ENCODE measurements around the gene KRTAP3-2. TPM values are rescaled to one million over a fixed set of nuclear protein-coding genes. Genes with fewer than 3 reads are reported as not detected.

The KRTAP3-2 gene
- polyA plus RNA-seq, 1 experiment, result not detected

DNA sequence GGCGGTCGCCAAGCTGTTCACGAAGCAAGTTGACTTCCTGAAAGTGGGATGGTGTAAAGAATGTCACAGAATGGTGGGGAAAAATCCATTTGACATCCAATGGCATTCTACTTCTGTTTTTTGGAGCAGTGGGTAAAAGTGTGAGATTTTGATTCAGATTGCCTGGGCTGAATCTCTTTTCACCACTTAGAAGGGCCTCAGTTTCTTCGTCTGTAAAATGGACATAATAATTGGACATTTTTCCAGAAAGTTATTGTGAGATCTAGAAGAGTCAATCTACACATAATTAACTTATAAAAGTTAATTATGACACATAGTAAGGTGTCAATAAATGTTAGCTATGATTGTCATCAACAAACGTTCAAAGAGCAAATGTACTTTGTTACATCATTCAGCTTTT, 18.6 kb downstream of the KRTAP3-2 start:
- H3K4me3 ChIP-seq (ENCODE audit: low read depth, low read length), result no peak overlapping the region
- TF ChIP-seq, protein P1, sequence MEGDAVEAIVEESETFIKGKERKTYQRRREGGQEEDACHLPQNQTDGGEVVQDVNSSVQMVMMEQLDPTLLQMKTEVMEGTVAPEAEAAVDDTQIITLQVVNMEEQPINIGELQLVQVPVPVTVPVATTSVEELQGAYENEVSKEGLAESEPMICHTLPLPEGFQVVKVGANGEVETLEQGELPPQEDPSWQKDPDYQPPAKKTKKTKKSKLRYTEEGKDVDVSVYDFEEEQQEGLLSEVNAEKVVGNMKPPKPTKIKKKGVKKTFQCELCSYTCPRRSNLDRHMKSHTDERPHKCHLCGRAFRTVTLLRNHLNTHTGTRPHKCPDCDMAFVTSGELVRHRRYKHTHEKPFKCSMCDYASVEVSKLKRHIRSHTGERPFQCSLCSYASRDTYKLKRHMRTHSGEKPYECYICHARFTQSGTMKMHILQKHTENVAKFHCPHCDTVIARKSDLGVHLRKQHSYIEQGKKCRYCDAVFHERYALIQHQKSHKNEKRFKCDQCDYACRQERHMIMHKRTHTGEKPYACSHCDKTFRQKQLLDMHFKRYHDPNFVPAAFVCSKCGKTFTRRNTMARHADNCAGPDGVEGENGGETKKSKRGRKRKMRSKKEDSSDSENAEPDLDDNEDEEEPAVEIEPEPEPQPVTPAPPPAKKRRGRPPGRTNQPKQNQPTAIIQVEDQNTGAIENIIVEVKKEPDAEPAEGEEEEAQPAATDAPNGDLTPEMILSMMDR (IDR thresholded peaks at IDR 0.05; ENCODE audit: insufficient read depth, low read depth, low read length), result no peak
- ChIA-PET POLR2A (no interaction called here), CTCF (interaction anchor here (1.7 to 1.8 kb wide), 2 partner anchors 10 to 14 kb away, joined by 4 to 11 read pairs; no protein-coding TSS in a partner anchor)
- no peaks in the 10 kb centered on the region for H3K27me3 ChIP-seq (ENCODE audit: control insufficient read depth, insufficient read depth, low read length)
- no peaks in the 10 kb centered on the region for H3K36me3 ChIP-seq (ENCODE audit: control insufficient read depth, insufficient read depth, low read length)
- DNase-seq (ENCODE audit: low read depth), result no peak

DNA sequence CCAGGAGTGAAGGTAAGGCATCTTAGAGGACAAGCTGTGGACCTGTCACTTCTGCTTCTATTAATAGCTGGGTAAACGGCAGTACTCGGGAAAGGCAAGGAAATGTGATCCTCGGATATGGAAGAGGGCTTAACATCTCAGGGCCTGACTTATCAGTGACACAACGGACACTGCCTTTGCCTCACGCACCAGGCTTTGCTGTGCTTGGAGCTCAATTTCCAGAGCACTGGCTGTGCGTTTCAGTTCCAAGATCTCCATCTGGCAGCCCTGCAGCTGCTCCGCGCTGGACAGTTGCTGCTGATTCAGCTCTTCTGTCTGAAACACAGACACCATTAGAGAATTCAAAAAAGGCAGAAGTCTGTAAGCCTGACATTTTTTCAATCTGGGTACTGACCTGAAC, 19.1 kb downstream of the KRTAP3-2 start:
- TF ChIP-seq, protein P1 (IDR thresholded peaks at IDR 0.05; ENCODE audit: insufficient read depth, low read depth, low read length), result no peak
- ChIA-PET CTCF (interaction anchor here (1.7 to 1.8 kb wide), 2 partner anchors 9 to 13 kb away, joined by 4 to 11 read pairs; no protein-coding TSS in a partner anchor), POLR2A (interaction anchor here (0.6 kb wide), 1 partner anchor 79 kb away, joined by 5 read pairs; no protein-coding TSS in a partner anchor)
- Histone ChIP-seq H3K4me3 (ENCODE audit: low read depth, low read length) (no peak overlapping the region), H3K36me3 (ENCODE audit: control insufficient read depth, insufficient read depth, low read length) (no peaks in the 10 kb centered on the region), H3K27me3 (ENCODE audit: control insufficient read depth, insufficient read depth, low read length) (no peaks in the 10 kb centered on the region)
- no peak for DNase-seq (ENCODE audit: low read depth)

DNA sequence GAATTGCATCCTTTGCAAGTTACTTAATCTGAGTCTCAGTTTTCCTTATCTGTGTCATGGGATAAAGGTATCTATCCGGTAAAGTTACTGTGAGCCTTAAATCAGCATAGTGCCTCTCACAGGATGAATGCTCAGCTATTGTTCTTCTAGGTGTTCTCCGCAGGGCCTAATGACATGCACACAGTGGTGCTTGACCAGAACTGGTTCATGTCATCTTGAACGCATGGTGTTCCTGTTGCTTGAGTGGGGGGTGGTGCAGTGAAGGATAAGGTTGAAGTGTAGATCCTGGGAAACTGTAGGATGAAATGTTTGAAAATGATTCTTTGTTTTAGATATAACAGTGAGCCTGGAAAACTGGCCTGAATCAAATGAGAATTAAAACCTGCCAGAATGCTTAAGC, 19.6 kb downstream of the KRTAP3-2 start:
- CTCF ChIA-PET, result interaction anchor here (1.7 kb wide), 1 partner anchor 9 kb away, joined by 11 read pairs; no protein-coding TSS in a partner anchor
- no peak for DNase-seq (ENCODE audit: low read depth)
- TF ChIP-seq, protein P1 (IDR thresholded peaks at IDR 0.05; ENCODE audit: insufficient read depth, low read depth, low read length), result no peak
- POLR2A ChIA-PET, result interaction anchor here (0.6 kb wide), 1 partner anchor 79 kb away, joined by 5 read pairs; no protein-coding TSS in a partner anchor
- H3K27me3 ChIP-seq (ENCODE audit: control insufficient read depth, insufficient read depth, low read length), result no peaks in the 10 kb centered on the region
- no peak overlapping the region for H3K4me3 ChIP-seq (ENCODE audit: low read depth, low read length)
- H3K36me3 ChIP-seq (ENCODE audit: control insufficient read depth, insufficient read depth, low read length), result no peaks in the 10 kb centered on the region

GRCh38 chr17:40978575-40979151, 21.0 kb downstream of the KRTAP3-2 start:
- TF ChIP-seq, protein P1 (IDR thresholded peaks at IDR 0.05; ENCODE audit: insufficient read depth, low read depth, low read length), result no peak
- POLR2A ChIA-PET, result no interaction called here
- Histone ChIP-seq H3K27me3 (ENCODE audit: control insufficient read depth, insufficient read depth, low read length) (no peaks in the 10 kb centered on the region), H3K36me3 (ENCODE audit: control insufficient read depth, insufficient read depth, low read length) (no peaks in the 10 kb centered on the region), H3K4me3 (ENCODE audit: low read depth, low read length) (no peak overlapping the region)
- no peak for DNase-seq (ENCODE audit: low read depth)
- CTCF ChIA-PET, result no interaction called here

- no peak for DNase-seq (ENCODE audit: low read depth)
- Histone ChIP-seq H3K4me3 (ENCODE audit: low read depth, low read length) (no peak overlapping the region), H3K36me3 (ENCODE audit: control insufficient read depth, insufficient read depth, low read length) (no peaks in the 10 kb centered on the region), H3K27me3 (ENCODE audit: control insufficient read depth, insufficient read depth, low read length) (no peaks in the 10 kb centered on the region)
- TF ChIP-seq, protein P1 (IDR thresholded peaks at IDR 0.05; ENCODE audit: insufficient read depth, low read depth, low read length), result no peak
- POLR2A ChIA-PET, result no interaction called here
- CTCF ChIA-PET, result no interaction called here
These were observed 24.2 kb downstream of the KRTAP3-2 start for GRCh38 chr17:40975516-40975915.

All from BJ (cell line).